HCT116 (cell line): ENCODE measurements around the gene XPO4. TPM values are rescaled to one million over a fixed set of nuclear protein-coding genes. Genes with fewer than 3 reads are reported as not detected.

ENCODE experiments used
- ATAC-seq: fragments of 200-7000 bp; cut with Tn5 transposase; 2 replicates; pipeline ENCODE4 v1.9.1; 2020; ENCODE audit warnings: mild to moderate bottlenecking, moderate library complexity
- BruUV-seq: library from RNA; stranded (reverse); fragments of 400-500 nt; replicated peaks from 2 replicates; lab custom pipeline; 2021; lab: Mats Ljungman, UMichigan
- CTCF ChIA-PET: fragments of 300-600 bp; sonication (Branson Sonifier 250); formaldehyde crosslinking; loops from one replicate; lab custom pipeline; 2021; ENCODE audit warnings: antibody characterized with exemption; lab: Charles Lee
- POLR2A ChIA-PET: fragments of 300-600, 350-600 bp; sonication (Branson Sonifier 250); formaldehyde crosslinking; loops from one replicate; lab custom pipeline; 2021; ENCODE audit warnings: antibody characterized with exemption; lab: Charles Lee
- RAD21 ChIA-PET, 2 experiments: fragments of 300-600 bp; sonication (Branson Sonifier 250); formaldehyde crosslinking; loops; one replicate each; lab custom pipeline; 2023; ENCODE audit warnings: low total read pairs in 2 of 2; ENCODE audit not compliant: uncharacterized antibody in 2 of 2, unreplicated experiment in 2 of 2, low non-redundant PET in 1 of 2; lab: Charles Lee
- DNase-seq: peaks from one replicate; pipeline ENCODE4 v3.0.0-alpha.2; 2010; ENCODE audit warnings: low read depth, low spot score
- H2AFZ ChIP-seq: fragments of 200-600 bp; shearing (Covaris generic), sonication (generic); 2 replicates; pipeline ENCODE4 v1.6.1; 2017; ENCODE audit warnings: low read depth, mixed run types, mixed read lengths, antibody characterized with exemption, low read length; ENCODE audit not compliant: poor library complexity, severe bottlenecking
- H3K27ac ChIP-seq: 2 replicates; pipeline ENCODE4 v1.5.1; 2012; ENCODE audit warnings: low read depth, low read length
- H3K27me3 ChIP-seq: fragments of 200-600 bp; sonication (generic); 2 replicates; pipeline ENCODE4 v1.6.1; 2016; ENCODE audit warnings: mixed run types, low read length, mixed read lengths; ENCODE audit not compliant: insufficient read depth
- H3K36me3 ChIP-seq, 2 experiments: fragments of 200-500 bp in 1 of 2; fragments of 200-600 bp in 1 of 2; sonication (Bioruptor generic) in 1 of 2; sonication (generic) in 1 of 2; 2 replicates each; pipeline versions ENCODE4 v1.5.1 to v1.6.1; 2014 to 2016; ENCODE audit warnings: low read length in 2 of 2, inconsistent platforms in 1 of 2, mixed read lengths in 1 of 2, mixed run types in 1 of 2; ENCODE audit not compliant: insufficient read depth in 2 of 2, control insufficient read depth in 1 of 2
- H3K4me1 ChIP-seq, 2 experiments: fragments of 200-600 bp in 1 of 2; sonication (generic) in 1 of 2; 2 replicates each; pipeline versions ENCODE4 v1.5.1 to v1.6.1; 2012 to 2017; ENCODE audit warnings: low read length in 2 of 2, inconsistent platforms in 1 of 2, mild to moderate bottlenecking in 1 of 2, mixed read lengths in 1 of 2, mixed run types in 1 of 2, moderate library complexity in 1 of 2; ENCODE audit not compliant: insufficient read depth in 2 of 2, control insufficient read depth in 1 of 2
- H3K4me2 ChIP-seq: fragments of 200-600 bp; sonication (generic); 2 replicates; pipeline ENCODE4 v1.6.1; 2017; ENCODE audit warnings: mixed run types, low read length, mixed read lengths
- H3K4me3 ChIP-seq, 2 experiments: fragments of 200-600 bp in 1 of 2; sonication (generic) in 1 of 2; replicated peaks in 1 of 2; 2 replicates each; pipeline ENCODE4 v1.5.1; 2011 to 2016; ENCODE audit warnings: low read length in 2 of 2, control low read depth in 1 of 2, low read depth in 1 of 2, mild to moderate bottlenecking in 1 of 2, mixed read lengths in 1 of 2, mixed run types in 1 of 2
- H3K79me2 ChIP-seq: fragments of 200-600 bp; sonication (generic); 2 replicates; pipeline ENCODE4 v1.6.1; 2017; ENCODE audit warnings: mild to moderate bottlenecking, mixed run types, low read length, moderate library complexity, mixed read lengths; ENCODE audit not compliant: insufficient read depth
- H3K9ac ChIP-seq: fragments of 200-600 bp; sonication (generic); 2 replicates; pipeline ENCODE4 v1.6.1; 2016; ENCODE audit warnings: low read length, mixed read lengths
- H3K9me2 ChIP-seq: fragments of 200-600 bp; sonication (generic), shearing (Covaris generic); 2 replicates; pipeline ENCODE4 v1.6.1; 2017; ENCODE audit warnings: mixed run types, mild to moderate bottlenecking, moderate library complexity; ENCODE audit not compliant: insufficient read depth
- H3K9me3 ChIP-seq, 2 experiments: fragments of 200-500 bp in 1 of 2; fragments of 200-600 bp in 1 of 2; sonication (Bioruptor generic) in 1 of 2; sonication (generic) in 1 of 2; 2 replicates each; pipeline ENCODE4 v1.6.1; 2014 to 2017; ENCODE audit warnings: low read length in 2 of 2, mixed read lengths in 2 of 2, inconsistent platforms in 1 of 2, low read depth in 1 of 2, mild to moderate bottlenecking in 1 of 2, mixed run types in 1 of 2, moderate library complexity in 1 of 2; ENCODE audit not compliant: control insufficient read depth in 1 of 2, insufficient read depth in 1 of 2
- H4K20me1 ChIP-seq: fragments of 200-600 bp; sonication (generic), shearing (Covaris generic); 2 replicates; pipeline ENCODE4 v1.6.1; 2017; ENCODE audit warnings: mixed run types, mild to moderate bottlenecking, moderate library complexity; ENCODE audit not compliant: insufficient read depth
- CBX3 ChIP-seq: IDR thresholded peaks from 2 replicates; pipeline ENCODE4 v1.6.1; 2012; ENCODE audit warnings: low read depth
- CEBPB ChIP-seq: IDR thresholded peaks from 2 replicates; pipeline ENCODE4 v1.6.1; 2012; ENCODE audit warnings: low read depth
- EZH2 ChIP-seq: fragments of 200-600 bp; sonication (generic); IDR thresholded peaks from 2 replicates; pipeline ENCODE4 v1.6.1; 2017; ENCODE audit warnings: antibody characterized with exemption, mixed run types
- EZH2phosphoT487 ChIP-seq: fragments of 200-600 bp; IDR thresholded peaks from 2 replicates; pipeline ENCODE4 v1.6.1; 2018; ENCODE audit warnings: antibody characterized with exemption, borderline replicate concordance
- FOSL1 ChIP-seq: IDR thresholded peaks from 2 replicates; pipeline ENCODE4 v1.6.1; 2012; ENCODE audit warnings: low read depth
- POLR2A ChIP-seq: IDR thresholded peaks from 2 replicates; pipeline ENCODE4 v1.7.0; 2011; ENCODE audit warnings: borderline replicate concordance; ENCODE audit not compliant: insufficient read depth, insufficient read length; ENCODE audit errors: extremely low read depth
- POLR2AphosphoS5 ChIP-seq: IDR thresholded peaks from 2 replicates; pipeline ENCODE4 v1.6.1; 2011; ENCODE audit warnings: mild to moderate bottlenecking, low read depth, low read length, moderate library complexity
- RAD21 ChIP-seq: IDR thresholded peaks from 2 replicates; pipeline ENCODE4 v1.6.1; 2012; ENCODE audit warnings: low read depth, mild to moderate bottlenecking
- REST ChIP-seq: IDR thresholded peaks from 2 replicates; pipeline ENCODE4 v1.6.1; 2012; ENCODE audit warnings: low read depth
- SP1 ChIP-seq: IDR thresholded peaks from 2 replicates; pipeline ENCODE4 v1.6.1; 2012; ENCODE audit warnings: low read depth
- SRF ChIP-seq: IDR thresholded peaks from 2 replicates; pipeline ENCODE4 v1.6.1; 2012; ENCODE audit warnings: low read depth
- TCF7L2 ChIP-seq: IDR thresholded peaks from 2 replicates; pipeline ENCODE4 v1.7.0; 2011; ENCODE audit warnings: borderline replicate concordance, inconsistent platforms; ENCODE audit not compliant: insufficient read depth, insufficient read length; ENCODE audit errors: extremely low read depth
- YY1 ChIP-seq: IDR thresholded peaks from 2 replicates; pipeline ENCODE4 v1.6.1; 2011; ENCODE audit warnings: low read length, low read depth, moderate library complexity, mild to moderate bottlenecking; ENCODE audit not compliant: insufficient replicate concordance; ENCODE audit errors: extremely low read depth
- ZBTB33 ChIP-seq: IDR thresholded peaks from 2 replicates; pipeline ENCODE4 v1.6.1; 2011; ENCODE audit warnings: mild to moderate bottlenecking, low read length, moderate library complexity; ENCODE audit not compliant: insufficient replicate concordance; ENCODE audit errors: extremely low read depth
- intact Hi-C: fragments of 100-400 bp; cut with micrococcal nuclease; formaldehyde crosslinking; loops from 2 replicates; pipeline ENCODE4 v1.10.0; 2022
- total RNA-seq: library from RNA; stranded (reverse); gene quantifications from one replicate; pipeline ENCODE4 v1.2.1, GENCODE V29; 2021; ENCODE audit not compliant: unreplicated experiment
- TF ChIP-seq, protein P1 (sequence below): IDR thresholded peaks from 2 replicates; pipeline ENCODE4 v1.6.1; 2012

The XPO4 gene
- total RNA-seq, 1 experiment from 2014 or later = 29.7 TPM

DNA sequence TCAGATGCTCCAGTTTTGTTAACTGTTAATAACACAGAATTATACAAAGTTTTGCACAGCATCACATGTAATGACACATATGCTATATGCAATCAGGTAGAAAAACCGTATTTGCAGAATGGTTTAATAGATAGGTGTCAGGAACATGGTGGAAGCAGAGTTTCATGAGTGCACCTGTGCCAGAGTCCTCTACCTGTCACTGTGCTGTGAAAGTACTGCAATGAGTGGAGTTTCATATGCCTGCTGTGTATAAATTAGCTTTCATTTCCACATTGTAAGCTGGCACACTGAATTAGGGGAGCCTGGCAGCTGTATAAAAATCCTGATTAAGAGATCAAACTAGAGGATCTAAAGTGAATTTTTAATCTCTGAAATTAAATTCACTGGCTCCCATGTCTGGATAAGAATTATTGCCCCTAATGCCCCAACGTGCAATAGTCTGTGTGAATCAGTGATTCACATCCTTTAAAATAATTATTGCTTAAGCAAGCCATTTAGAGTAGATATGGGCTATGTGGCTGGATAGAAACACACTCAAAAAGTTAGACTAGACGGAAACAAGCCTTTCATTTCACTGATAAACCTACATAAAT, 120.3 kb downstream of the XPO4 start:
- H3K4me2 ChIP-seq = no peak overlapping the region
- ATAC-seq = no peak
- no peak overlapping the region for H3K9ac ChIP-seq
- H3K79me2 ChIP-seq = no peaks in the 10 kb centered on the region
- POLR2A ChIA-PET = interaction anchor here (1.2 kb wide), 1 partner anchor 11 kb away, joined by 3 read pairs; no protein-coding TSS in a partner anchor
- intact Hi-C loops = no loop called here
- no peaks in the 10 kb centered on the region for H3K9me2 ChIP-seq
- H2AFZ ChIP-seq = no peak overlapping the region
- CTCF ChIA-PET = no interaction called here
- TSS peak; percentile 22 for BruUV-seq
- peaks cover 20 to 21% of the 10 kb centered on the region in 2 experiments; a peak in 3 of 4 replicates for H3K36me3 ChIP-seq
- H3K27ac ChIP-seq = no peak overlapping the region
- no peaks in the 10 kb centered on the region for H4K20me1 ChIP-seq
- no peaks in the 10 kb centered on the region for H3K27me3 ChIP-seq
- no peaks in the 10 kb centered on the region for H3K9me3 ChIP-seq
- H3K4me3 ChIP-seq = no peak overlapping the region
- TF ChIP-seq RAD21 (no peak), YY1 (no peak), SRF (no peak), CEBPB (no peak), CBX3 (no peak), EZH2phosphoT487 (no peak), POLR2A (no peak), SP1 (no peak)
- TF ChIP-seq, all 23 proteins: peak for 0
- DNase-seq = no peak
- no peaks in the 10 kb centered on the region for H3K4me1 ChIP-seq
- RAD21 ChIA-PET = no interaction called here

- no TSS peak for BruUV-seq
- no peak overlapping the region for H3K4me3 ChIP-seq
- no peaks in the 10 kb centered on the region for H3K9me2 ChIP-seq
- DNase-seq (no peak), ATAC-seq (no peak)
- no peaks in the 10 kb centered on the region for H4K20me1 ChIP-seq
- H3K36me3 ChIP-seq = peaks cover 17 to 20% of the 10 kb centered on the region in 2 experiments; a peak in 3 of 4 replicates
- no peaks in the 10 kb centered on the region for H3K4me1 ChIP-seq
- H3K27ac ChIP-seq = no peak overlapping the region
- POLR2A ChIA-PET = no interaction called here
- intact Hi-C loops = no loop called here
- no peaks in the 10 kb centered on the region for H3K79me2 ChIP-seq
- H3K9me3 ChIP-seq = no peaks in the 10 kb centered on the region
- H3K4me2 ChIP-seq = no peak overlapping the region
- CTCF ChIA-PET = interaction anchor here (1.0 to 1.2 kb wide), 2 partner anchors 49 to 145 kb away, joined by 3 to 5 read pairs; no protein-coding TSS in a partner anchor
- H3K27me3 ChIP-seq = no peaks in the 10 kb centered on the region
- no peak overlapping the region for H2AFZ ChIP-seq
- H3K9ac ChIP-seq = no peak overlapping the region
- RAD21 ChIA-PET = interaction anchor here in 1 of 2 experiments (0.6 kb wide), 1 partner anchor 295 kb away, joined by 3 read pairs; no protein-coding TSS in a partner anchor
- TF ChIP-seq TCF7L2 (no peak), POLR2A (no peak), EZH2 (no peak), POLR2AphosphoS5 (no peak), REST (no peak), CBX3 (no peak), FOSL1 (no peak), ZBTB33 (no peak)
- TF ChIP-seq, protein P1, sequence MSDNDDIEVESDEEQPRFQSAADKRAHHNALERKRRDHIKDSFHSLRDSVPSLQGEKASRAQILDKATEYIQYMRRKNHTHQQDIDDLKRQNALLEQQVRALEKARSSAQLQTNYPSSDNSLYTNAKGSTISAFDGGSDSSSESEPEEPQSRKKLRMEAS = no peak
Measured at GRCh38 chr13:20780317-20780716, 122.2 kb downstream of the XPO4 start.
